Endothelial cell of umbilical vein (primary cell): ENCODE data around the gene C5orf15. TPM values are rescaled to one million over a fixed set of nuclear protein-coding genes. Genes with fewer than 3 reads are reported as not detected.

Experiments
- BruUV-seq: library from RNA; stranded (reverse); fragments of 400-500 nt; replicated peaks from 2 replicates; lab custom pipeline; 2021; lab: Mats Ljungman, UMichigan
- CTCF ChIA-PET: fragments of 300-600, 350-600 bp; sonication (Branson Sonifier 250); formaldehyde crosslinking; loops from one replicate; lab custom pipeline; 2021; ENCODE audit warnings: antibody characterized with exemption, inconsistent platforms; lab: Charles Lee
- POLR2A ChIA-PET: fragments of 300-600, 350-600 bp; sonication (Branson Sonifier 250); formaldehyde crosslinking; loops from one replicate; lab custom pipeline; 2021; ENCODE audit warnings: antibody characterized with exemption, inconsistent platforms; lab: Charles Lee
- DNase-seq: peaks from one replicate; pipeline ENCODE4 v3.0.0-alpha.2; 2011; ENCODE audit warnings: low read depth, low spot score
- FAIRE-seq: peaks from 2 replicates; lab custom pipeline; 2011; peaks lifted over from hg19 to GRCh38; lab: Jason Lieb, UNC
- H2AFZ ChIP-seq: 2 replicates; pipeline ENCODE4 v1.6.0; 2012; ENCODE audit warnings: low read depth, low read length, control low read depth, inconsistent platforms
- H3K27ac ChIP-seq: 2 replicates; pipeline ENCODE4 v1.5.1; 2011; ENCODE audit warnings: low read depth, mild to moderate bottlenecking, control low read depth, low read length, moderate library complexity; ENCODE audit not compliant: insufficient read depth
- H3K27me3 ChIP-seq, 2 experiments: 2 replicates each; pipeline versions ENCODE4 v1.6.0 to v1.6.1; 2011; ENCODE audit warnings: low read length in 2 of 2, mixed read lengths in 1 of 2; ENCODE audit not compliant: control insufficient read depth in 2 of 2, insufficient read depth in 2 of 2
- H3K36me3 ChIP-seq, 2 experiments: 2 replicates in 1 of 2; 3 replicates in 1 of 2; pipeline ENCODE4 v1.5.1; 2011; ENCODE audit warnings: low read length in 2 of 2, mild to moderate bottlenecking in 1 of 2, moderate library complexity in 1 of 2; ENCODE audit not compliant: control insufficient read depth in 2 of 2, insufficient read depth in 2 of 2; ENCODE audit errors: extremely low read depth in 1 of 2
- H3K4me1 ChIP-seq: 3 replicates; pipeline ENCODE4 v1.5.1; 2011; ENCODE audit warnings: mild to moderate bottlenecking, low read length; ENCODE audit not compliant: control insufficient read depth, insufficient read depth; ENCODE audit errors: extremely low read depth
- H3K4me2 ChIP-seq: 2 replicates; pipeline ENCODE4 v1.6.1; 2011; ENCODE audit warnings: low read length, control low read depth, mixed read lengths; ENCODE audit not compliant: insufficient read depth
- H3K4me3 ChIP-seq, 3 experiments: fragments of 200-600 bp in 1 of 3; sonication (generic), shearing (Covaris generic) in 1 of 3; replicated peaks in 1 of 3; 2 replicates each; pipeline ENCODE4 v1.5.1; 2011 to 2016; ENCODE audit warnings: control low read depth in 3 of 3, low read length in 3 of 3, mild to moderate bottlenecking in 2 of 3, inconsistent platforms in 1 of 3, low read depth in 1 of 3, moderate library complexity in 1 of 3; ENCODE audit not compliant: insufficient read depth in 1 of 3
- H3K79me2 ChIP-seq: 2 replicates; pipeline ENCODE4 v1.6.0; 2012; ENCODE audit warnings: low read length, inconsistent platforms; ENCODE audit not compliant: control insufficient read depth, insufficient read depth
- H3K9ac ChIP-seq: replicated peaks from 2 replicates; pipeline ENCODE3; 2011; ENCODE audit warnings: low read length, control low read depth; ENCODE audit not compliant: insufficient read depth; ENCODE audit errors: extremely low read depth
- H3K9me1 ChIP-seq: replicated peaks from 3 replicates; pipeline ENCODE4 v1.6.0; 2011; ENCODE audit warnings: mild to moderate bottlenecking, low read length; ENCODE audit not compliant: control insufficient read depth, insufficient read depth; ENCODE audit errors: extremely low read depth
- H3K9me3 ChIP-seq: replicated peaks from 2 replicates; pipeline ENCODE4 v1.5.1; 2012; ENCODE audit warnings: low read length, inconsistent platforms; ENCODE audit not compliant: control insufficient read depth, insufficient read depth
- H4K20me1 ChIP-seq: replicated peaks from 2 replicates; pipeline ENCODE3; 2011; ENCODE audit warnings: mild to moderate bottlenecking, low read length; ENCODE audit not compliant: control insufficient read depth, insufficient read depth; ENCODE audit errors: extremely low read depth
- CTCF ChIP-seq, 2 donors: IDR thresholded peaks; 1 replicate in 1 of 2; 2 replicates in 1 of 2; pipeline ENCODE4 v1.5.1; 2011; ENCODE audit warnings: low read length in 2 of 2, mild to moderate bottlenecking in 2 of 2, moderate library complexity in 2 of 2, control low read depth in 1 of 2, inconsistent platforms in 1 of 2, low read depth in 1 of 2; ENCODE audit not compliant: insufficient read depth in 1 of 2; ENCODE audit errors: extremely low read depth in 1 of 2
- EZH2 ChIP-seq: IDR thresholded peaks from 2 replicates; pipeline ENCODE4 v1.6.1; 2012; ENCODE audit warnings: borderline replicate concordance, low read depth, mild to moderate bottlenecking, moderate library complexity, low read length, inconsistent platforms; ENCODE audit not compliant: severe bottlenecking
- FOS ChIP-seq: IDR thresholded peaks from 2 replicates; pipeline ENCODE4 v1.6.1; 2011; ENCODE audit warnings: mild to moderate bottlenecking, low read length, moderate library complexity, borderline replicate concordance; ENCODE audit not compliant: insufficient read depth
- GATA2 ChIP-seq: IDR thresholded peaks from 2 replicates; pipeline ENCODE4 v1.7.0; 2011; ENCODE audit warnings: low read depth, mild to moderate bottlenecking, moderate library complexity, mixed read lengths, low read length; ENCODE audit not compliant: insufficient read length, insufficient read depth
- JUN ChIP-seq: IDR thresholded peaks from 2 replicates; pipeline ENCODE4 v1.6.1; 2011; ENCODE audit warnings: borderline replicate concordance, low read depth; ENCODE audit not compliant: insufficient read length, insufficient read depth
- MAX ChIP-seq: IDR thresholded peaks from 2 replicates; pipeline ENCODE4 v1.6.1; 2011; ENCODE audit not compliant: insufficient read depth, insufficient read length
- MYC ChIP-seq: IDR thresholded peaks from one replicate; pipeline ENCODE4 v1.6.1; 2011; ENCODE audit warnings: mild to moderate bottlenecking, low read depth, low read length
- POLR2A ChIP-seq: IDR thresholded peaks from 2 replicates; pipeline ENCODE4 v1.6.1; 2012; ENCODE audit warnings: low read depth, mild to moderate bottlenecking, control low read depth, low read length
- POLR2AphosphoS5 ChIP-seq: IDR thresholded peaks from 2 replicates; pipeline ENCODE4 v1.6.1; 2012; ENCODE audit warnings: low read depth, mild to moderate bottlenecking, control low read depth, low read length, moderate library complexity; ENCODE audit not compliant: insufficient read depth
- dilution Hi-C: fragments of 300-500 bp; cut with MboI; formaldehyde crosslinking; loops from one replicate; pipeline ENCODE4 v1.15.0; 2019; ENCODE audit warnings: low sequenced_read_pairs; ENCODE audit not compliant: extremely low pct_ligation_motif_present
- intact Hi-C: fragments of 100-400 bp; cut with micrococcal nuclease; formaldehyde crosslinking; loops from one replicate; pipeline ENCODE4 v1.10.0; 2022
- polyA plus RNA-seq, 4 experiments: library from polyadenylated mRNA; depleted of rRNA in 3 of 4; stranded (reverse) in 3 of 4; unstranded in 1 of 4; fragments of >200 nt; gene quantifications; 2 replicates each; pipeline versions ENCODE4 v1.2.1 to v1.2.3, GENCODE V29; 2011 to 2012; ENCODE audit warnings: missing spikeins in 1 of 4
- total RNA-seq: library from RNA; stranded (reverse); gene quantifications from 2 replicates; pipeline ENCODE4 v1.2.3, GENCODE V29; 2021

Gene C5orf15
- total and polyA plus RNA-seq, 2 donors (not counting 3 experiments of a cell fraction or from before 2014, with no cell fraction given) = 25.3 to 45.4 TPM

DNA sequence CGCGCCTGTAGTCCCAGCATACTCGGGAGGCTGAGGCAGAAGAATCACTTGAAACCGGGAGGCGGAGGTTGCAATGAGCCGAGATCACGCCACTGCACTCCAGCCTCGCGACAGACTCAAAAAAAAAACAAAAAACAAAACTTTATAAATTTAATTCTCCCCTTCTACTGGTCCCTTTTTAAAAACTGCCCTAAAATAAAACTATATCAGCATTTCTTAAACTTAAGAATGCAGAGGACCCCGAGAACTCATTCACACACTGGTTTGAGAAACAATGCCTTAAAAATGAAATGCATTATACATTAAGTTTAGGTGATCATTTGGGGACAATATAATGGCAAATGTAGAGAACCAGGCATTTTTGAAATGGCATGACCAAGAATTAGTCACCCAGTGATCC lies 2.3 kb downstream of the C5orf15 start:
- Histone ChIP-seq H3K79me2 (peaks cover 51% of the 10 kb centered on the region), H4K20me1 (no peaks in the 10 kb centered on the region), H3K9me3 (no peaks in the 10 kb centered on the region), H3K4me2 (no peak overlapping the region), H3K4me3 (no peak overlapping the region), H3K27me3 (no peaks in the 10 kb centered on the region), H2AFZ (no peak overlapping the region), H3K9ac (no peak overlapping the region), H3K4me1 (peaks cover 10% of the 10 kb centered on the region), H3K9me1 (no peaks in the 10 kb centered on the region), H3K36me3 (peaks cover 0 to 2% of the 10 kb centered on the region in 2 experiments), H3K27ac (no peak overlapping the region)
- BruUV-seq = no TSS peak
- TF ChIP-seq MYC (no peak), GATA2 (no peak), POLR2A (no peak), CTCF (IDR thresholded peaks at IDR 0.05; ENCODE audit: extremely low read depth in 1 of 2, insufficient read depth in 1 of 2, low read depth in 1 of 2, low read length in 2 of 2) (no peak), POLR2AphosphoS5 (no peak), FOS (no peak), MAX (no peak), EZH2 (no peak), JUN (no peak)
- FAIRE-seq (no peak), DNase-seq (no peak)
- ChIA-PET CTCF (no interaction called here), POLR2A (no interaction called here)
- intact Hi-C loops = no loop called here
- dilution Hi-C loops = no loop called here
